Gastrocnemius medialis (tissue), 4 donors: ENCODE measurements around the gene EFNA5.

Experiments used
- CTCF ChIP-seq, 5 experiments: fragments of 450-650 bp in 3 of 5; fragments of 200-600 bp in 2 of 5; sonication (generic) in 2 of 5; IDR thresholded peaks in 4 of 5; conservative IDR thresholded peaks in 1 of 5; 1 replicate in 4 of 5; 2 replicates in 1 of 5; pipeline ENCODE4 v1.5.1; 2016 to 2019; ENCODE audit warnings: antibody characterized with exemption in 5 of 5, mild to moderate bottlenecking in 3 of 5, moderate library complexity in 3 of 5
- POLR2A ChIP-seq, 2 donors: fragments of 450-650 bp; IDR thresholded peaks; one replicate each; pipeline ENCODE4 v1.6.1; 2017; ENCODE audit warnings: antibody characterized with exemption in 2 of 2, mild to moderate bottlenecking in 2 of 2, moderate library complexity in 2 of 2

- TF ChIP-seq POLR2A (IDR thresholded peaks at IDR 0.05) (no peak), CTCF (IDR thresholded peaks at IDR 0.05 in 4 of 5, conservative IDR thresholded peaks at IDR 0.05 in 1 of 5) (no peak)
These were observed 290.1 kb downstream of the EFNA5 start for GRCh38 chr5:107380654-107381053.
